ENCODE results near the gene CCDC102B. TPM values are rescaled to one million over a fixed set of nuclear protein-coding genes. Genes with fewer than 3 reads are reported as not detected.

Gene CCDC102B
- total RNA-seq, 1 experiment from 2014 or later, result 2.1 TPM

GRCh38 chr18:68960355-68960754 lies 162.5 kb downstream of the CCDC102B start:
- Mint-ChIP-seq H3K9me3 (ENCODE audit: low read depth, unreplicated experiment) (no peaks in the 10 kb centered on the region), H3K27ac (ENCODE audit: unreplicated experiment) (no peak overlapping the region), H3K4me3 (ENCODE audit: low read depth, unreplicated experiment) (no peak overlapping the region), H3K4me1 (ENCODE audit: low read depth, unreplicated experiment) (no peaks in the 10 kb centered on the region), H3K27me3 (ENCODE audit: unreplicated experiment) (no peaks in the 10 kb centered on the region), H3K36me3 (ENCODE audit: insufficient read depth, unreplicated experiment) (no peaks in the 10 kb centered on the region)
- CTCF ChIA-PET, result no interaction called here
- no TSS peak for BruUV-seq (replicated peaks)
- DNase-seq, result no peak
- no peak for TF ChIP-seq CTCF (IDR thresholded peaks at IDR 0.05; ENCODE audit: unreplicated experiment)
- intact Hi-C loops (cut with micrococcal nuclease; ENCODE audit: unreplicated experiment), result no loop called here

GRCh38 chr18:68962623-68963022 lies 164.7 kb downstream of the CCDC102B start:
- intact Hi-C loops (cut with micrococcal nuclease; ENCODE audit: unreplicated experiment), result no loop called here

GRCh38 chr18:68965817-68966216 lies 167.9 kb downstream of the CCDC102B start:
- TF ChIP-seq CTCF (IDR thresholded peaks at IDR 0.05; ENCODE audit: unreplicated experiment), result no peak
- no peaks in the 10 kb centered on the region for H3K27me3 Mint-ChIP-seq (ENCODE audit: unreplicated experiment)
- no peaks in the 10 kb centered on the region for H3K9me3 Mint-ChIP-seq (ENCODE audit: low read depth, unreplicated experiment)
- CTCF ChIA-PET, result no interaction called here
- no peak overlapping the region for H3K27ac Mint-ChIP-seq (ENCODE audit: unreplicated experiment)
- intact Hi-C loops (cut with micrococcal nuclease; ENCODE audit: unreplicated experiment), result no loop called here
- no peaks in the 10 kb centered on the region for H3K36me3 Mint-ChIP-seq (ENCODE audit: insufficient read depth, unreplicated experiment)
- no peaks in the 10 kb centered on the region for H3K4me1 Mint-ChIP-seq (ENCODE audit: low read depth, unreplicated experiment)
- no TSS peak for BruUV-seq (replicated peaks)
- no peak overlapping the region for H3K4me3 Mint-ChIP-seq (ENCODE audit: low read depth, unreplicated experiment)
- DNase-seq, result no peak

More at GRCh38 chr18:68962623-68963022, 164.7 kb downstream of the CCDC102B start:
- Mint-ChIP-seq H3K4me1 (ENCODE audit: low read depth, unreplicated experiment) (no peaks in the 10 kb centered on the region), H3K36me3 (ENCODE audit: insufficient read depth, unreplicated experiment) (no peaks in the 10 kb centered on the region), H3K27me3 (ENCODE audit: unreplicated experiment) (no peaks in the 10 kb centered on the region), H3K4me3 (ENCODE audit: low read depth, unreplicated experiment) (no peak overlapping the region), H3K27ac (ENCODE audit: unreplicated experiment) (no peak overlapping the region), H3K9me3 (ENCODE audit: low read depth, unreplicated experiment) (no peaks in the 10 kb centered on the region)
- no peak for DNase-seq
- no peak for TF ChIP-seq CTCF (IDR thresholded peaks at IDR 0.05; ENCODE audit: unreplicated experiment)
- CTCF ChIA-PET, result no interaction called here
- BruUV-seq (replicated peaks), result no TSS peak

GRCh38 chr18:68969027-68969426 lies 171.1 kb downstream of the CCDC102B start:
- no peak for DNase-seq
- H3K4me1 Mint-ChIP-seq (ENCODE audit: low read depth, unreplicated experiment), result no peaks in the 10 kb centered on the region
- H3K27me3 Mint-ChIP-seq (ENCODE audit: unreplicated experiment), result no peaks in the 10 kb centered on the region
- H3K27ac Mint-ChIP-seq (ENCODE audit: unreplicated experiment), result no peak overlapping the region
- no TSS peak for BruUV-seq (replicated peaks)
- no peak for TF ChIP-seq CTCF (IDR thresholded peaks at IDR 0.05; ENCODE audit: unreplicated experiment)
- H3K36me3 Mint-ChIP-seq (ENCODE audit: insufficient read depth, unreplicated experiment), result no peaks in the 10 kb centered on the region
- no peaks in the 10 kb centered on the region for H3K9me3 Mint-ChIP-seq (ENCODE audit: low read depth, unreplicated experiment)
- intact Hi-C loops (cut with micrococcal nuclease; ENCODE audit: unreplicated experiment), result no loop called here
- CTCF ChIA-PET, result interaction anchor here (0.6 kb wide), 1 partner anchor 203 kb away, joined by 4 read pairs; no protein-coding TSS in a partner anchor
- H3K4me3 Mint-ChIP-seq (ENCODE audit: low read depth, unreplicated experiment), result no peak overlapping the region

All from Calu3 (cell line).